Right forelimb (tissue), 1 donor: ENCODE results near the gene MPLKIP.
"Not testable (repeated sequence)": the region's sequence is repeated elsewhere in the genome, so short reads cannot be mapped to it uniquely, and the experiment has no call there.

Experiments used
- DNase-seq: peaks from one replicate; pipeline ENCODE4 v3.0.0-alpha.2; 2018

The MPLKIP gene

DNA sequence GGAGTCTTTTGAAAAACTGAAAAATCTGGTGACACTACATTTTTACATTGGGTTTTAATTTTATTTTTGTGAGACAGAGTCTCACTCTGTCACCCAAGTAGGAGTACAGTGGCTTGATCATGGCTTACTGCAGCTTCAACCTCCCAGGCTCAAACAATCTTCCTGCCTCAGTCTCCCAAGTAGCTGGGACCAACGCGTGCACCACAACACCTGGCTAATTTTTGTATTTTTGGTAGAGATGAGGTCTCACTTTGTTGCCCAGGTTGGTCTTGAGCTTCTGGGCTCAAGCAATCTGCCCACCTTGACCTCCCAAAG is 11.5 kb downstream of the MPLKIP start:
- DNase-seq, result no peak

DNA sequence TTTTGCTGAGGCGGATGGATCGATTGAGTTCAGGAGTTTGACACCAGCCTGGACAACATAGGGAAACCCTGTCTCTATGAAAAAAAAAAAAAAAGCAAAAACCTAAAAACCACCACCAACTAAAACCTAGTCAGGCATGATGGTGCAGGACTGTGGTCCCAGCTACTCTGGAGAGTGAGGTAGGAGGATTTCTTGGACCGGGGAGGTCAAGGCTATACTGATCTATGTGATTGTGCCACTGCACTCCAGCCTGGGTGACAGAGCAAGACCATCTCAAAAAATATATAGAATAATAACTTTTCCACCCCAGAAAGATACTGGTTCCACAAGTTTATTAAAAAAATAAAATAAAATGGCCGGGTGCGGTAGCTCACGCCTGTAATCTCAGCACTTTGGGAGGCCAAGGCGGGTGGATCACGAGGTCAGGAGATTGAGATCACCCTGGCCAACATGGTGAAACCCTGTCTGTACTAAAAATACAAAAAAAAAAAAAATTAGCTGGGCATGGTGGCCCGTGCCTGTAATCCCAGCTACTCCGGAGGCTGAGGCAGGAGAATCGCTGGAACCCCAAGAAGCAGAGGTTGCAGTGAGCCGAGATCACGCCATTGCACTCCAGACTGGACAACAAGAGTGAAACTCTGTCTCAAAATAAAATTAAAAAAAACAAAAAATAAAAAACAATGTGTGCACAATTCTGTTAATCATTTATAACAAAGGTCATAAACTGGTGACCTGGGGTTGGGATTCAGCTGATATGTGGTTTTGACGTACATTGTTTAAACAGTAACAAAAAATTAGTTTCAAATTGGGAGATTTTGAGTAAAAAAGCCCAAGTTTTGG is 12.1 kb downstream of the MPLKIP start:
- not testable (repeated sequence) for DNase-seq

- DNase-seq, result no peak
Observed at GRCh38 chr7:40120020-40120419, 14.4 kb downstream of the MPLKIP start.

GRCh38 chr7:40118201-40118600 is 16.2 kb downstream of the MPLKIP start:
- DNase-seq, result not testable (repeated sequence)

DNA sequence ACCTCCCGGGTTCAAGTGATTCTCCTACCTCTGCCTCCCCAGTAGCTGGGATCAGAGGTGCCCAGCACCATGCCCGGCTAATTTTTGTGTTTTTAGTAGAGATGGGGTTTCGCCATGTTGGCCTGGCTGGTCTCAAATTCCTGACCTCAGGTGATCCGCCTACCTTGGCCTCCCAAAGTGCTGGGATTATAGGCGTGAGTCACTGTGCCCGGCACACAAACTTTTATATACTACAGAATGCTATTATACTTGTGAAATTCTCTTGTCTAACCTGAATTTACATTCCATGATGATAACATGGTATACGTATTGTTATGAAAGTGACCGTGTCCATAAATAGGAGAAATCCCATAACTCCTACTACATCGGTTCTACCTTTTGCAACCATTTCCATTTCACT is 17.2 kb downstream of the MPLKIP start:
- DNase-seq, result not testable (repeated sequence)

DNA sequence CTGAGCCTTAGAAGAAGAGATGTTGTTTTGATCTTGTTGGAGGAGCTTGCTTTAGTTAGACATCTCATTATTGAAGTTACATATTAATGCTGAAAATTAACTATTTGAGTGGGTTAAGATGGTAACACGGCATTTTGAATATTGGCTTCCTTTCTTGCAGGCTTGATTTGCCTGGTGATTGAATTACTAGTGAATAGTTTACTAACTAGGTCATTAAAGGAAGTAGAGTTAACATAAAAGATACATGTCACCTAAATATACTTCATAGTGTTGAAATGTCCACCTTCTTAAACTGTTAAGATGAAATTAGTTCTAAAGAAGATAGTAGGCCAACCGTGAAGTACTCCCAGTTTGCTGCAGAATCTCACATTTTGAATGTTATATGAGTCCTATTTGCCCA is 18.5 kb downstream of the MPLKIP start:
- no peak for DNase-seq

DNA sequence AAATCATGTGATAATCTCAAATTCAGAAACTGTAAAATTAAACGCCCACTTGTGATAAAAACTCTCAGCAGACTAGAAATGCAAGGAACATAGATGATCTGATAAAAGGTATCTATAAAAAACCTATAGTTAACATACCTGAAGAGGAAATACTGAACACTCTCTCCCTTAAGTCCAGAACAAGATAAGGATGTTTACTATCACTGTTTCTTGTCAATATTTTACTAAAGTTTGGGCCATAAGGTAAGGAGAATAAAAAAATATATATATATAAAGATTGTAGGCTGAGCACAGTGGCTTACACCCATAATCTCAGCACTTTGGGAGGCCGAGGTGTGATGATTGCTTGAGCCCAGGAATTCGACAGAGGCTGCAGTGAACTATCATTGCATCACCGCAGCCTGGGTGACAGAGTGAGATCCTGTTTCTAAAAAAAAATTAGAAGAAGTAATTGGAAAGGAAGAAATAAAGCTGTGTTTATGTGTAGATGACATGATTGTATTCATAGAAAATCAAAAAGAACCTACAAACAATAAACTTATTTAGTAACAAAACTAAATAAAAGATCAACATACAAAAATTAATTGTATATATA is 28.4 kb downstream of the MPLKIP start:
- no peak for DNase-seq

GRCh38 chr7:40102897-40103296 is 31.5 kb downstream of the MPLKIP start:
- DNase-seq, result no peak

GRCh38 chr7:40101201-40101600 is 33.2 kb downstream of the MPLKIP start:
- DNase-seq, result no peak

GRCh38 chr7:40099837-40100236 is 34.6 kb downstream of the MPLKIP start:
- DNase-seq, result no peak

DNA sequence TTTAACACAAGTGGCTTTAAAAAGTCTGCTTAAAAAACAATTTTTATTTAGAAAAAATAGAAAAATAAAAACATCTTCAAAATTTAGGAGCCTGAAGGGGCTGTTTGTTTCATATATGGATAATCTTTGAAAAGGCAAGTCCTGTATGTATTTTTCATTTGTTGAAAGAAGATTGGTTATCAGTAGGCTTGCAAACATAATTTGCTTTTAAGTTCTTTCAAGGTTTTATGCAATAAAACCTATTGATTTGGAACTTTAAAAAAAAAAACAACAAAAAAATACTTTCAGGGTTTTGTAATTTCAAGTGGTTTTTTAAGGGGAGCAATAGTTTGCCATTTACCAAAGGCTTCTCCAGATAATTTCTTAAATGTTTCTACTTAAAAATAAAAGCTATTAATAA is 35.6 kb downstream of the MPLKIP start:
- no peak for DNase-seq

DNA sequence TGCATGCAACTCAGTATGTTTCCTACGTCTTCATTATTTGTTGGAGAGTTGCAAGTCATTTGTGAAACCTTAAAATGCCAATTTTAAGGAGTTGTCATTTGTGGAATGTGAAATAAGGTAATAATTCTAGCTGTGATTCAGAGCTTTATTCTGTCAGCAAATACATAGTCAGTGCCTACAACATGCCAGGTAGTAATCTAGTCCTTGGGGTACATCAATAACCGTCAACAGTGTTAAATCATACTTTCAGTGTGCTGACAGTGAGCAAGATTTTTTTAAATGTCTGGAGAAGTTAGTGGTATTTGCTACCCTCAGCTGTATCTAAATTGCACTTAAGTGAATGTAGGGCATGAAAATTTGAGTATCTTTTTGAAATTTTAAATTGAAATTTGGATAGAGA is 36.7 kb downstream of the MPLKIP start:
- no peak for DNase-seq

- no peak for DNase-seq
Observed at GRCh38 chr7:40095695-40096327, 38.6 kb downstream of the MPLKIP start.

DNA sequence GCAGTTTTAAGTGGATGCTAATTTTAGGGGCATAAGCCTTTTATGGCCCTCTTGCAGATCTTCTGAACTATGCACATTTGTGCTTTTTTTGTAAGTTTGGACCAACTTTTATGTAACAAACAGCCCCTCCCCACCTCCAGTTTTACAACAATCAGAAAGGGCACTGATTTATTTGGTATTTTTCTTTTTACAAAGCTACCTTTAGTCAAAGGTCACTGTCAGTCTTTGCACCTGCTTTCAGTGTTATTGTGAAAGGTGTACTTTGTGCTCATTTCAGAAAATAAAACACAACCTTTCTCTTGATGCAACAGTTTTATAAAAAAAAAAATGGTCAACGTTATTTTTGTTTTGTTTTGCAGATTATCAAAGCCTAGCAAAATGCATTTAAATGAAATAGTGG is 39.2 kb downstream of the MPLKIP start:
- no peak for DNase-seq

DNA sequence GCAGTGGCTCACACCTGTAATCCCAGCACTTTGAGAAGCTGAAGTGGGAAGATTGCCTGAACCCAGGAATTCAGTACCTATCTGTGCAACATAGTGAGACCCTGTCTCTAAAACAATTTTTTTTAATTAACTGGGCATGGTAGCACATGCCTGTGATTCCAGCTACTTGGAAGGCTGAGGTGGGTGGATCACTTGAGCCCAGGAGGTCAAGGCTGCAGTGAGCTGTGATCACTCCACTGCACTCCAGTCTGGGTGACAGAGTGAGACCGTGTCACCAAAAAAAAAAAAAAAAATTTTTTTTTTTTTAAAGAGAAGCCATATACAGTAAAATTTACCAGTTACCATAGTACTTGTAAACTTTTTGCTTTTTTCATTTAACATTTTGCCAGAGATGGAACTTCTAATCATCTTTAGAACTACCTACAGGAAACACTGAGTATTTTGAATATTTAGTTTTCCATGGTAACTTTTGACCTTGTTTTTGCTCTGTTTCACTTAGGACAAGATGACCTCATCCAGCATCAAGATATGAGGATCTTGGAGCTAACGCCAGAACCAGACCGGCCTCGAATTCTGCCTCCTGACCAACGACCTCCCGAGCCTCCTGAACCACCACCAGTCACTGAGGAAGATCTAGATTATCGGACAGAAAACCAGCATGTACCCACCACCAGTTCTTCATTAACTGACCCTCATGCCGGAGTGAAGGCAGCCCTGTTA is 40.6 kb downstream of the MPLKIP start:
- no peak for DNase-seq

DNA sequence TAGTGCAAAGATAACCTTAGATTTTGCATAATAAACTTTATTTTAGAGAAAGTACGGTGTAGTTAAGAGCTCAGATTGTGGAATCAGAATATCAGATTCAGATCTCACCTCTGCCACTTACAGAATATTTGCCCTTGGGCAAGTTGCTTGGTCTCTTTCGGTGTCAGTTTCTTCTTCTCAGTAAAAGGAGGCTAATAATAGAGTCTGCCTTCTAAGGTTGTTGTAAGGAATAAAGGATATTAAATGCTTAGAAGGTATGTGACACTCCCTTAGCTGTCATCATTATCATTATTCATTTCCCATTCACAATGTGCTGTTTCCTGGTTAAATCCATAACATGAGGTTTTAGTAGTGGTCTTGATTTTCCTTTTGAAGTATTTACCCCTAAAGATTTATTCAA is 42.2 kb downstream of the MPLKIP start:
- no peak for DNase-seq

GRCh38 chr7:40077849-40078248 is 56.6 kb downstream of the MPLKIP start:
- DNase-seq, result no peak
